Large intestine (tissue), 12 donors: Measurements from ENCODE around the gene ACRBP. TPM values are rescaled to one million over a fixed set of nuclear protein-coding genes. Genes with fewer than 3 reads are reported as not detected.

ENCODE experiments used
- DNase-seq, 2 donors: peaks; one replicate each; pipeline versions ENCODE4 v3.0.0 to v3.0.0-alpha.2; 2013
- H3K27ac ChIP-seq: one replicate; pipeline ENCODE4 v1.5.1; 2013; ENCODE audit warnings: low read length
- H3K27me3 ChIP-seq: 2 replicates; pipeline ENCODE4 v1.6.1; 2013; ENCODE audit warnings: low read length; ENCODE audit not compliant: control insufficient read depth, insufficient read depth
- H3K36me3 ChIP-seq: 2 replicates; pipeline ENCODE4 v1.6.1; 2013; ENCODE audit warnings: low read length; ENCODE audit not compliant: control insufficient read depth, insufficient read depth
- H3K4me1 ChIP-seq: one replicate; pipeline ENCODE4 v1.6.1; 2013; ENCODE audit warnings: low read length; ENCODE audit not compliant: control insufficient read depth, insufficient read depth
- H3K4me3 ChIP-seq: one replicate; pipeline ENCODE4 v1.5.1; 2013; ENCODE audit warnings: low read length
- H3K9me3 ChIP-seq: one replicate; pipeline ENCODE4 v1.6.1; 2013; ENCODE audit warnings: mild to moderate bottlenecking, low read depth, low read length, moderate library complexity; ENCODE audit not compliant: control insufficient read depth
- WGBS: methylation state at CpG from one replicate; pipeline ENCODE4 v1.1.5; 2013; ENCODE audit warnings: low lambda C conversion rate; ENCODE audit not compliant: insufficient coverage; 5-methylcytosine and 5-hydroxymethylcytosine counted together
- long read RNA-seq, 11 donors: transcript quantifications; one replicate each; lab custom pipeline, GENCODE V29; 2026
- polyA plus RNA-seq: library from polyadenylated mRNA; unstranded; fragments of 120-200 nt; gene quantifications from one replicate; pipeline ENCODE4 v1.2.1, GENCODE V29; 2013

ACRBP gene
- 4.0 TPM for polyA plus RNA-seq
- long read RNA-seq, donor 1, partial matches to known transcripts, result 0 of 1 reads
- long read RNA-seq, donor 1, other reads (novel, unspliced or antisense), result 0 of 1 reads
- long read RNA-seq, donor 2, partial matches to known transcripts, result 0 of 1 reads
- long read RNA-seq, donor 2, other reads (novel, unspliced or antisense), result 0 of 1 reads
- long read RNA-seq, donor 3, result 0 reads
- long read RNA-seq, donor 4, result 0 reads
- long read RNA-seq, donor 5, result 0 reads
- long read RNA-seq, donor 6, result 0 reads
- long read RNA-seq, donor 7, result 0 reads
- long read RNA-seq, donor 8, partial matches to known transcripts, result 0 of 1 reads
- long read RNA-seq, donor 8, other reads (novel, unspliced or antisense), result 0 of 1 reads
- long read RNA-seq, donor 9, result 0 reads
- long read RNA-seq, donor 10, partial matches to known transcripts, result 0 of 1 reads
- long read RNA-seq, donor 10, other reads (novel, unspliced or antisense), result 0 of 1 reads
- long read RNA-seq, donor 11, result 0 reads

GRCh38 chr12:6647083-6647604 lies at the start of gene ACRBP:
TSS of gene ACRBP (minus strand) at chr12:6647432. CDS start at chr12:6647366, 66 bp downstream.
- H3K36me3 ChIP-seq, result peaks cover 25% of the 10 kb centered on the region
- DNase-seq, result peak; percentile 50 to 67
- peaks cover 5% of the 10 kb centered on the region for H3K4me1 ChIP-seq
- no CpG with 5 or more reads among the region's 38 CpGs for WGBS
- H3K27me3 ChIP-seq, result no peaks in the 10 kb centered on the region
- H3K4me3 ChIP-seq, result peak within 1 kb of the TSS; percentile 48
- H3K9me3 ChIP-seq, result no peaks in the 10 kb centered on the region
- H3K27ac ChIP-seq, result no peak within 1 kb of the TSS

GRCh38 chr12:6695313-6696045 lies 48.2 kb upstream of the ACRBP start:
- peaks cover 37% of the 10 kb centered on the region for H3K27me3 ChIP-seq
- peaks cover 5% of the 10 kb centered on the region for H3K9me3 ChIP-seq
- no peak overlapping the region for H3K4me3 ChIP-seq
- DNase-seq, result no peak
- WGBS, result no CpG with 5 or more reads among the region's 11 CpGs
- H3K27ac ChIP-seq, result no peak overlapping the region
- peaks cover 1% of the 10 kb centered on the region for H3K4me1 ChIP-seq
- H3K36me3 ChIP-seq, result no peaks in the 10 kb centered on the region

GRCh38 chr12:6694701-6695100 lies 47.5 kb upstream of the ACRBP start:
- 83% methylated on average over 3 of the region's 9 CpGs for WGBS
- Histone ChIP-seq H3K4me3 (no peak overlapping the region), H3K27ac (no peak overlapping the region), H3K27me3 (peaks cover 30% of the 10 kb centered on the region), H3K4me1 (peaks cover 5% of the 10 kb centered on the region), H3K36me3 (no peaks in the 10 kb centered on the region), H3K9me3 (peaks cover under 1% of the 10 kb centered on the region)
- no peak for DNase-seq

- 85% methylated on average over 2 of the region's 4 CpGs for WGBS
- Histone ChIP-seq H3K27me3 (peaks cover 22% of the 10 kb centered on the region), H3K4me1 (peaks cover 5% of the 10 kb centered on the region), H3K36me3 (no peaks in the 10 kb centered on the region), H3K27ac (no peak overlapping the region), H3K9me3 (no peaks in the 10 kb centered on the region), H3K4me3 (no peak overlapping the region)
- no peak for DNase-seq
These were observed 46.7 kb upstream of the ACRBP start for GRCh38 chr12:6693832-6694355.

- DNase-seq, result no peak
- H3K36me3 ChIP-seq, result no peaks in the 10 kb centered on the region
- no CpG with 5 or more reads among the region's 2 CpGs for WGBS
These were observed 45.7 kb upstream of the ACRBP start for GRCh38 chr12:6692888-6693287.

GRCh38 chr12:6691473-6691872 lies 44.2 kb upstream of the ACRBP start:
- no peak for DNase-seq
- Histone ChIP-seq H3K27me3 (no peaks in the 10 kb centered on the region), H3K9me3 (no peaks in the 10 kb centered on the region), H3K27ac (no peak overlapping the region), H3K4me3 (no peak overlapping the region), H3K4me1 (peaks cover 5% of the 10 kb centered on the region), H3K36me3 (no peaks in the 10 kb centered on the region)
- no CpG with 5 or more reads among the region's 4 CpGs for WGBS

More at GRCh38 chr12:6692888-6693287, 45.7 kb upstream of the ACRBP start:
- peaks cover 5% of the 10 kb centered on the region for H3K4me1 ChIP-seq
- no peaks in the 10 kb centered on the region for H3K9me3 ChIP-seq
- peaks cover 12% of the 10 kb centered on the region for H3K27me3 ChIP-seq
- no peak overlapping the region for H3K27ac ChIP-seq
- no peak overlapping the region for H3K4me3 ChIP-seq

GRCh38 chr12:6688999-6689882 lies 42.0 kb upstream of the ACRBP start, which contains the start of gene ZNF384:
TSS of gene ZNF384 (minus strand) at chr12:6689375. CDS start at chr12:6679520, 9,855 bp downstream.
- WGBS, result no CpG with 5 or more reads among the region's 72 CpGs
- Histone ChIP-seq H3K4me1 (peaks cover 5% of the 10 kb centered on the region), H3K4me3 (peak within 1 kb of the TSS; percentile 87), H3K27ac (peak within 1 kb of the TSS; percentile 93), H3K36me3 (peaks cover 5% of the 10 kb centered on the region), H3K27me3 (no peaks in the 10 kb centered on the region), H3K9me3 (no peaks in the 10 kb centered on the region)
- DNase-seq, result peak; percentile 99 to 100

GRCh38 chr12:6688543-6688998 lies 41.3 kb upstream of the ACRBP start:
- Histone ChIP-seq H3K9me3 (no peaks in the 10 kb centered on the region), H3K27me3 (no peaks in the 10 kb centered on the region), H3K27ac (peak overlapping the region; percentile 93), H3K4me1 (peaks cover 5% of the 10 kb centered on the region), H3K36me3 (peaks cover 7% of the 10 kb centered on the region), H3K4me3 (peak overlapping the region; percentile 87)
- peak; percentile 75 to 91 for DNase-seq
- no CpG with 5 or more reads among the region's 13 CpGs for WGBS

- WGBS, result no CpG with 5 or more reads among the region's 3 CpGs
These were observed 38.6 kb upstream of the ACRBP start for GRCh38 chr12:6685814-6686213.

More at GRCh38 chr12:6685814-6686213, 38.6 kb upstream of the ACRBP start:
- H3K36me3 ChIP-seq, result peaks cover 17% of the 10 kb centered on the region
- DNase-seq, result no peak
- no peak overlapping the region for H3K27ac ChIP-seq
- H3K27me3 ChIP-seq, result no peaks in the 10 kb centered on the region
- H3K4me3 ChIP-seq, result no peak overlapping the region
- no peaks in the 10 kb centered on the region for H3K9me3 ChIP-seq
- H3K4me1 ChIP-seq, result peaks cover 5% of the 10 kb centered on the region
